ENCODE measurements around the gene ACP3.
"Not testable (repeated sequence)": the region's sequence is repeated elsewhere in the genome, so short reads cannot be mapped to it uniquely, and the experiment has no call there.

ACP3 gene

GRCh38 chr3:132368515-132368914 is 51.3 kb downstream of the ACP3 start:
- no peak overlapping the region for H3K4me3 Mint-ChIP-seq
- no peaks in the 10 kb centered on the region for H3K9me3 Mint-ChIP-seq (ENCODE audit: low read depth)
- H3K27ac Mint-ChIP-seq: no peak overlapping the region
- H3K27me3 Mint-ChIP-seq: peaks cover 10% of the 10 kb centered on the region
- H3K4me1 Mint-ChIP-seq (ENCODE audit: low read depth): no peaks in the 10 kb centered on the region
- H3K36me3 Mint-ChIP-seq: no peaks in the 10 kb centered on the region

GRCh38 chr3:132368962-132369361 is 51.8 kb downstream of the ACP3 start:
- H3K27ac Mint-ChIP-seq: no peak overlapping the region
- H3K4me3 Mint-ChIP-seq: no peak overlapping the region
- no peaks in the 10 kb centered on the region for H3K4me1 Mint-ChIP-seq (ENCODE audit: low read depth)
- H3K9me3 Mint-ChIP-seq (ENCODE audit: low read depth): no peaks in the 10 kb centered on the region
- H3K27me3 Mint-ChIP-seq: peaks cover 10% of the 10 kb centered on the region
- H3K36me3 Mint-ChIP-seq: no peaks in the 10 kb centered on the region

- H3K36me3 Mint-ChIP-seq; H3K27ac Mint-ChIP-seq; H3K9me3 Mint-ChIP-seq (ENCODE audit: low read depth); H3K4me1 Mint-ChIP-seq (ENCODE audit: low read depth): not testable (repeated sequence)
- peaks cover 24% of the 10 kb centered on the region for H3K27me3 Mint-ChIP-seq
- peak overlapping the region; percentile 30 for H3K4me3 Mint-ChIP-seq
Observed at GRCh38 chr3:132376945-132377354, 59.7 kb downstream of the ACP3 start.

GRCh38 chr3:132378048-132378762 is 61.0 kb downstream of the ACP3 start:
- Mint-ChIP-seq H3K4me1 (ENCODE audit: low read depth) (no peaks in the 10 kb centered on the region), H3K27ac (no peak overlapping the region), H3K27me3 (peaks cover 24% of the 10 kb centered on the region), H3K36me3 (no peaks in the 10 kb centered on the region), H3K9me3 (ENCODE audit: low read depth) (no peaks in the 10 kb centered on the region), H3K4me3 (no peak overlapping the region)

GRCh38 chr3:132378846-132379245 is 61.6 kb downstream of the ACP3 start:
- H3K4me3 Mint-ChIP-seq: no peak overlapping the region
- H3K36me3 Mint-ChIP-seq: no peaks in the 10 kb centered on the region
- H3K4me1 Mint-ChIP-seq (ENCODE audit: low read depth): no peaks in the 10 kb centered on the region
- H3K9me3 Mint-ChIP-seq (ENCODE audit: low read depth): no peaks in the 10 kb centered on the region
- H3K27me3 Mint-ChIP-seq: peaks cover 24% of the 10 kb centered on the region
- no peak overlapping the region for H3K27ac Mint-ChIP-seq

- H3K4me3 Mint-ChIP-seq: no peak overlapping the region
- H3K9me3 Mint-ChIP-seq (ENCODE audit: low read depth): no peaks in the 10 kb centered on the region
- H3K36me3 Mint-ChIP-seq: no peaks in the 10 kb centered on the region
- H3K27ac Mint-ChIP-seq: no peak overlapping the region
- peaks cover 22% of the 10 kb centered on the region for H3K27me3 Mint-ChIP-seq
- H3K4me1 Mint-ChIP-seq (ENCODE audit: low read depth): no peaks in the 10 kb centered on the region
Observed at GRCh38 chr3:132380920-132381319, 63.7 kb downstream of the ACP3 start.

- H3K9me3 Mint-ChIP-seq (ENCODE audit: low read depth): no peaks in the 10 kb centered on the region
- H3K36me3 Mint-ChIP-seq: no peaks in the 10 kb centered on the region
- H3K27me3 Mint-ChIP-seq: peaks cover 22% of the 10 kb centered on the region
- no peaks in the 10 kb centered on the region for H3K4me1 Mint-ChIP-seq (ENCODE audit: low read depth)
- no peak overlapping the region for H3K27ac Mint-ChIP-seq
- no peak overlapping the region for H3K4me3 Mint-ChIP-seq
Observed at GRCh38 chr3:132381348-132381944, 64.2 kb downstream of the ACP3 start.

GRCh38 chr3:132382267-132382666 is 65.1 kb downstream of the ACP3 start:
- Mint-ChIP-seq H3K9me3 (ENCODE audit: low read depth) (no peaks in the 10 kb centered on the region), H3K27ac (no peak overlapping the region), H3K4me3 (no peak overlapping the region), H3K27me3 (peaks cover 22% of the 10 kb centered on the region), H3K4me1 (ENCODE audit: low read depth) (no peaks in the 10 kb centered on the region), H3K36me3 (no peaks in the 10 kb centered on the region)

- no peaks in the 10 kb centered on the region for H3K36me3 Mint-ChIP-seq
- no peaks in the 10 kb centered on the region for H3K4me1 Mint-ChIP-seq (ENCODE audit: low read depth)
- H3K9me3 Mint-ChIP-seq (ENCODE audit: low read depth): no peaks in the 10 kb centered on the region
- H3K27ac Mint-ChIP-seq: no peak overlapping the region
- no peak overlapping the region for H3K4me3 Mint-ChIP-seq
- peaks cover 19% of the 10 kb centered on the region for H3K27me3 Mint-ChIP-seq
Observed at GRCh38 chr3:132382688-132383194, 65.5 kb downstream of the ACP3 start.

GRCh38 chr3:132386259-132386658 is 69.1 kb downstream of the ACP3 start:
- Mint-ChIP-seq H3K27ac (no peak overlapping the region), H3K4me3 (no peak overlapping the region), H3K36me3 (no peaks in the 10 kb centered on the region), H3K27me3 (peaks cover 5% of the 10 kb centered on the region), H3K4me1 (ENCODE audit: low read depth) (no peaks in the 10 kb centered on the region), H3K9me3 (ENCODE audit: low read depth) (no peaks in the 10 kb centered on the region)

- H3K36me3 Mint-ChIP-seq; H3K27me3 Mint-ChIP-seq; H3K27ac Mint-ChIP-seq; H3K4me1 Mint-ChIP-seq (ENCODE audit: low read depth); H3K9me3 Mint-ChIP-seq (ENCODE audit: low read depth); H3K4me3 Mint-ChIP-seq: not testable (repeated sequence)
Observed at GRCh38 chr3:132392675-132393074, 75.5 kb downstream of the ACP3 start.

GRCh38 chr3:132394320-132394719 is 77.1 kb downstream of the ACP3 start:
- Mint-ChIP-seq H3K36me3 (no peaks in the 10 kb centered on the region), H3K4me1 (ENCODE audit: low read depth) (no peaks in the 10 kb centered on the region), H3K27me3 (peaks cover 1% of the 10 kb centered on the region), H3K4me3 (no peak overlapping the region), H3K27ac (no peak overlapping the region), H3K9me3 (ENCODE audit: low read depth) (no peaks in the 10 kb centered on the region)

- no peak overlapping the region for H3K4me3 Mint-ChIP-seq
- H3K36me3 Mint-ChIP-seq: no peaks in the 10 kb centered on the region
Observed at GRCh38 chr3:132395126-132395525, 77.9 kb downstream of the ACP3 start.

GRCh38 chr3:132396255-132396654 is 79.0 kb downstream of the ACP3 start:
- no peak overlapping the region for H3K4me3 Mint-ChIP-seq
- H3K9me3 Mint-ChIP-seq (ENCODE audit: low read depth): no peaks in the 10 kb centered on the region
- H3K27me3 Mint-ChIP-seq: no peaks in the 10 kb centered on the region
- H3K27ac Mint-ChIP-seq: no peak overlapping the region
- H3K36me3 Mint-ChIP-seq: no peaks in the 10 kb centered on the region
- H3K4me1 Mint-ChIP-seq (ENCODE audit: low read depth): no peaks in the 10 kb centered on the region

More at GRCh38 chr3:132395126-132395525, 77.9 kb downstream of the ACP3 start:
- Mint-ChIP-seq H3K9me3 (ENCODE audit: low read depth) (no peaks in the 10 kb centered on the region), H3K4me1 (ENCODE audit: low read depth) (no peaks in the 10 kb centered on the region), H3K27ac (no peak overlapping the region), H3K27me3 (no peaks in the 10 kb centered on the region)

GRCh38 chr3:132396776-132397175 is 79.6 kb downstream of the ACP3 start:
- H3K27ac Mint-ChIP-seq; H3K4me3 Mint-ChIP-seq; H3K36me3 Mint-ChIP-seq; H3K9me3 Mint-ChIP-seq (ENCODE audit: low read depth); H3K27me3 Mint-ChIP-seq; H3K4me1 Mint-ChIP-seq (ENCODE audit: low read depth): not testable (repeated sequence)
